WERI-Rb-1 (cell line): ENCODE measurements around the gene ARGLU1.

Experiments
- DNase-seq: peaks from one replicate; pipeline ENCODE4 v3.0.0-alpha.2; 2020
- H3K27ac ChIP-seq: fragments of 250-450 bp; sonication (Bioruptor Pico); 2 replicates; pipeline ENCODE4 v1.5.1; 2020; ENCODE audit warnings: mild to moderate bottlenecking, moderate library complexity
- H3K27me3 ChIP-seq: fragments of 250-450 bp; sonication (Bioruptor Pico); 2 replicates; pipeline ENCODE4 v1.5.1; 2021; ENCODE audit warnings: mild to moderate bottlenecking, low read depth, moderate library complexity; ENCODE audit not compliant: insufficient read depth, severe bottlenecking
- H3K36me3 ChIP-seq: fragments of 250-450 bp; sonication (Bioruptor Pico); 2 replicates; pipeline ENCODE4 v1.5.1; 2020; ENCODE audit warnings: mild to moderate bottlenecking, moderate library complexity
- H3K4me3 ChIP-seq: 2 replicates; pipeline ENCODE4 v1.5.1; 2011; ENCODE audit warnings: low read depth, mild to moderate bottlenecking, control low read depth, low read length
- H3K9me3 ChIP-seq: fragments of 250-450 bp; sonication (Bioruptor Pico); 2 replicates; pipeline ENCODE4 v1.5.1; 2021; ENCODE audit warnings: mild to moderate bottlenecking, moderate library complexity; ENCODE audit not compliant: severe bottlenecking
- TF ChIP-seq, protein P1 (sequence below): IDR thresholded peaks from 2 replicates; pipeline ENCODE4 v1.5.1; 2011; ENCODE audit warnings: low read depth, mild to moderate bottlenecking, control low read depth, inconsistent platforms, low read length

The ARGLU1 gene

DNA sequence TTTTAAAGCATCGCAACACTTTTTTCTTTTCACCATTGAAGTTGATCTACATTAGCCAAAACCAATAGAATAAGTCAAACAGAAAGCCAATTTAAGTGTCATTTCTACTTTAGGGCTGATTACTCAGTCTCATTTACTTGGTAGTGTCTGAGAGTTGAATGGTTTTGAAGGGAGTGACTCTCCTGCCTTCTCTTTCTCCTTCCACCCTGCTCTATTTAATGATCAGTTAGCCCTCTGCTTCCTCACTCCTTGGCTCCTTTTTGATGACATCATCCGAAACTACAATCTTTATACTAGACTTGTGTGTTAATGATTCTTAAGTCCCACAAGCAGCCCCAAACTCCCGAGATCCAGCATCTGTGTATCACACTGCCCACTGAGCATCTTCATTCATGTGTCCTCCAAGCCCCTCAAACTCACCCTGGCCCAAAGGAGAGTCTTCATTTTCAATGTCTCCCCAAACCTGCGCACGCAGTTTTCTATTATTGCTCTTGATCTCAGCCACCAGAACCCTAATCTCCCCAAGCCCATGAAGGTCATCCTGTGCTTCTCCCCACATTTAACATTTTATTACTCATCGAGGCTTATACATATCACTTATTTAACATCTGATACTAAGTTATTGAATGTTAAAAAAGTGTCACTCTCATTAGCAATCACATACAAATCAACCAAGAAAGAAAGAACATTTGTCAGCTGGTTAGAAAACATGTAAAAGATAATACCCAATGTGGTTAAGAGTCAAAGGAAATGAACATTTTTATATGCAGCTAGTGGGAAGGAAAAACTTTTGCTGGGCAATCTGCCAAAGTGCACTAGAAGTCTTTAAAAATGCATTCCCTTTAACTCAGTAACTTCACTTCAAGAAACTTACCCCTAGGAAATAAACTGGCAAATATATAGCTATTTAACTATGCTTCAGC lies 32.2 kb upstream of the ARGLU1 start:
- TF ChIP-seq, protein P1, sequence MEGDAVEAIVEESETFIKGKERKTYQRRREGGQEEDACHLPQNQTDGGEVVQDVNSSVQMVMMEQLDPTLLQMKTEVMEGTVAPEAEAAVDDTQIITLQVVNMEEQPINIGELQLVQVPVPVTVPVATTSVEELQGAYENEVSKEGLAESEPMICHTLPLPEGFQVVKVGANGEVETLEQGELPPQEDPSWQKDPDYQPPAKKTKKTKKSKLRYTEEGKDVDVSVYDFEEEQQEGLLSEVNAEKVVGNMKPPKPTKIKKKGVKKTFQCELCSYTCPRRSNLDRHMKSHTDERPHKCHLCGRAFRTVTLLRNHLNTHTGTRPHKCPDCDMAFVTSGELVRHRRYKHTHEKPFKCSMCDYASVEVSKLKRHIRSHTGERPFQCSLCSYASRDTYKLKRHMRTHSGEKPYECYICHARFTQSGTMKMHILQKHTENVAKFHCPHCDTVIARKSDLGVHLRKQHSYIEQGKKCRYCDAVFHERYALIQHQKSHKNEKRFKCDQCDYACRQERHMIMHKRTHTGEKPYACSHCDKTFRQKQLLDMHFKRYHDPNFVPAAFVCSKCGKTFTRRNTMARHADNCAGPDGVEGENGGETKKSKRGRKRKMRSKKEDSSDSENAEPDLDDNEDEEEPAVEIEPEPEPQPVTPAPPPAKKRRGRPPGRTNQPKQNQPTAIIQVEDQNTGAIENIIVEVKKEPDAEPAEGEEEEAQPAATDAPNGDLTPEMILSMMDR, result no peak
- Histone ChIP-seq H3K4me3 (no peak overlapping the region), H3K27me3 (peaks cover 3% of the 10 kb centered on the region), H3K9me3 (no peaks in the 10 kb centered on the region), H3K36me3 (no peaks in the 10 kb centered on the region), H3K27ac (no peak overlapping the region)
- no peak for DNase-seq

DNA sequence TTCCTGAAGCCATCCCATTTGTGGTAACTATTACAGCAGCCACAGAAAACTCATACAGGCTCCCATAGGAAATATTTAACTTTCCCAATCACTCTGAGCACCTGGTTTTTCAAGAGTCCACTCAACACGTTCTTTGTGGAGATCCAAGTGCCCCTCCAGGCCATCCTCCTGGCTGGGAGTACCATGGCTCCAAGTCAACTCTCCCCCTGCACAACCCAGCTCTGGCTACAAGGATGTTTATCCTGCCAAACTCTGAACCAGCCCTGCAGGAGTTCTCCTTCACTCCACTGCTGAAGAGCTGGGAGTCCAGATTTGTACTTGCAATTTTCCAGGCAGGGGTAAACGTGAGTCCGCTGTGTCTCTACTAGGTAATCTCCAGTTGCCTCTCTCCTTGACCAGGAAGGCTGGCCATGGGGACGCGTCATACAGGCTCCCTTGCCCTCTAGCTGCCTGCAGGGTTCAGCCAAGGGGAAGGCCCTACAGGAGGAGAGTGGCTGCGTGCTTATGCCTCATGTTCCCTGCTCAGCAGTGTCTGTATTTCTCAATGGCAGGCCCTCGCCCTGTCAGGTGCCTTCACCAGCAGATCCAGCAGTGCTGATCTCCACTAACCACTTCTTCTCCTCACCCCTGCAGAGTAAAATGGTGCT lies 29.9 kb upstream of the ARGLU1 start:
- TF ChIP-seq, protein P1, result no peak
- H3K9me3 ChIP-seq, result no peaks in the 10 kb centered on the region
- DNase-seq, result no peak
- H3K4me3 ChIP-seq, result no peak overlapping the region
- no peaks in the 10 kb centered on the region for H3K27me3 ChIP-seq
- no peak overlapping the region for H3K27ac ChIP-seq
- no peaks in the 10 kb centered on the region for H3K36me3 ChIP-seq

DNA sequence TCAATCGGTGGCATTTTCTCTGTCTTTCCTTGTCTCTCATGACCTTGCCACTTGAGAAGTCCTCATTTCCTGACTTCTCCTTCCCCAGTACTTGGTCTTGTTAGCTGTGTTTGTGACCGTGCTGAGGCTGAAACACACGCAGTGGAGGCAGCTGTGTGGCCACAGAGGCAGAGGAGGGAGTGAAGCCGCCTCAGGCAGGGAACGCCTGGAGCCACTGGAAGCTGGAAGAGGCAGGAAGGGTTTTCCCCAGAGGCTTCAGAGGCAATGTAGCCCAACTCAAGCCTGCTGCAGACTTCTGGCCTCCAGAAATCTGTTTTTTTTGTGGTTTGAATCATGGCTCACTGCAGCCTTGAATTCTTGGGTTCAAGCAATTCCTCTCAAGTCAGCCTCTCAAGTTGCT lies 29.2 kb upstream of the ARGLU1 start:
- TF ChIP-seq, protein P1, result no peak
- Histone ChIP-seq H3K27me3 (no peaks in the 10 kb centered on the region), H3K9me3 (no peaks in the 10 kb centered on the region), H3K27ac (no peak overlapping the region), H3K4me3 (no peak overlapping the region), H3K36me3 (no peaks in the 10 kb centered on the region)
- no peak for DNase-seq

DNA sequence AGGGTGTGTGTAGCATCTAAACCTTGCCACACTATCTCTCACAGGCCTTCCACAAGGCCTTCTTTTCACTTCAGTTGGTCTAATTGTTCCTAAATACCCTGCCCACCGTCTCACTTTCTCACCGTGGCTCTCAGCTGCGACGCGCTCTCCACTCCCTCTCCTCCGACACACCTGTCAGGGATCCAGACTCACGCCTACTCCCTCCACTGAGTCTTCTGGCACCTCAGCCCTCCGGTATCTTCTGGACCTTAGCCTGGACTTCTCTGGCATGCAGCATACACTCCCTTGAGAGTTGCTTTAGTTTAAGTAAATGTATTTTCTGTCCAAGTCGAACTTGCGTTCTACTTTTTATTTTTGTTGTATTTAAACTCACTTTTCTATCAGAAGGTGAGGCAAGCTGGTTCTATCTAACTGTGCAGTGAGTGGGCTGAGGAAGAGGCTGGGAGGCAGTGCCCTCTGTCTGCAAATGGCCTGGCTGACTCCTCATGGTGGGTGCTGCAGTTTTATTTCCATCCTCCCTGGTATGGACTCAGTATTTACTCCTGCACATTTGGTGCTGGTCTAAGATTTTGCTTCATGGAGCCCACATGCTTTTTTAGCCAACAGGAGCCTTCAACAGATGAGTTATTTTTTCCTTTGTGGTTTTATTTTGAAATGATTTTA lies 28.5 kb upstream of the ARGLU1 start:
- TF ChIP-seq, protein P1, result no peak
- H3K9me3 ChIP-seq, result no peaks in the 10 kb centered on the region
- no peaks in the 10 kb centered on the region for H3K27me3 ChIP-seq
- H3K4me3 ChIP-seq, result no peak overlapping the region
- no peak for DNase-seq
- no peak overlapping the region for H3K27ac ChIP-seq
- no peaks in the 10 kb centered on the region for H3K36me3 ChIP-seq

DNA sequence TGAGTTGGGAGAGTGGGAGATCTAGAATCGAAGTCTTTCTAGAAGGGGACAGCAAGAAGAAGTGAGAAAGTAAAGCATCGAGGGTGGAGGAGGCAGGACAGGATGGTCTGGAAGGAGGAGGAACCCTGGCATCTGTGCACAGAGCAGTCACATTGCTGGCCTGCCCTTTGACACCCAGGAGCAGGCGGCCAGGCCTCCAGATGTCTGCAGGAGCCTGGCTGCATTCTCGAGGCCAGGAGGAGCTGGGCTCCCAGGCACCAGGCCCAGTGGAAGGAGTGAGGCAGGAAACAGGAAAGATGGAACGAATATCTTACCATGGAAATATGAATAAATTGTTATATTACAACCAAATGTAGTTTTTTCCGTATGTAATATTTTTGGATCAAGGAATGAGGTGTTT lies 27.7 kb upstream of the ARGLU1 start:
- H3K4me3 ChIP-seq, result no peak overlapping the region
- H3K27ac ChIP-seq, result no peak overlapping the region
- TF ChIP-seq, protein P1, result no peak
- no peaks in the 10 kb centered on the region for H3K36me3 ChIP-seq
- DNase-seq, result no peak
- no peaks in the 10 kb centered on the region for H3K9me3 ChIP-seq
- no peaks in the 10 kb centered on the region for H3K27me3 ChIP-seq
